ENCODE data around the gene FBN1.

FBN1 gene

DNA sequence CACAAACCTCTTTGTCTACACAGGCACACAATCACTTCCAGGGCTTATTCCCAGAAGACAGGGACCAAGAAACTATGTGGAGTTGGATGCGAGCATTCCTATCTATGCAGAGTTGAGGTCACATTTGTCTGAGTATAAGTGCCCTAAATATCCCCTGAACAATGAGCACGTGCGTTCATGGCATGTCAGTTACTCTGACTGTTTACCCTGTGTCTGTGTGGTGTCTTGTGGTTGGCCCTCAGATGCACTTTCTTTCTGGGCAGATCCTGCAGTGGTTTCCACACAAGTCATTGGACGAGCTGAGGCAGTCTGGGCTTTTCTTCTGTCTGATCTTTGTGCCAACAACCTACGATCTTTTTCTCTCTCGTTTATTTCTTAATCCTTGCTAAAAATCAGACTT is 134.5 kb downstream of the FBN1 start:
- Histone ChIP-seq H3K4me1 (ENCODE audit: control insufficient read depth in 2 of 2, insufficient read depth in 1 of 2, low read depth in 1 of 2, low read length in 2 of 2) (no peaks in the 10 kb centered on the region), H2AK5ac (ENCODE audit: low read depth, low read length) (no peak overlapping the region), H4K8ac (ENCODE audit: low read depth, low read length) (no peak overlapping the region), H2BK12ac (ENCODE audit: low read length) (no peak overlapping the region), H2AFZ (ENCODE audit: low read length) (no peak overlapping the region), H2BK15ac (ENCODE audit: low read length) (no peak overlapping the region), H3K27me3 (ENCODE audit: control insufficient read depth in 3 of 3, insufficient read depth in 3 of 3, low read depth in 1 of 3, low read length in 3 of 3) (no peaks in the 10 kb centered on the region), H3K23ac (ENCODE audit: low read depth, low read length, poor library complexity) (no peak overlapping the region), H3K27ac (replicated peaks; ENCODE audit: low read length) (no peak overlapping the region), H4K91ac (ENCODE audit: low read depth, low read length, poor library complexity) (no peak overlapping the region), H3K9ac (ENCODE audit: low read depth, low read length, poor library complexity) (no peak overlapping the region), H3K4me3 (ENCODE audit: low read length in 2 of 2) (no peak overlapping the region), H2BK5ac (ENCODE audit: low read length) (no peak overlapping the region), H3K79me1 (ENCODE audit: low read depth, low read length) (no peaks in the 10 kb centered on the region), H3K4me2 (ENCODE audit: insufficient read depth, low read length, poor library complexity, severe bottlenecking) (no peak overlapping the region), H3K18ac (ENCODE audit: low read length) (no peak overlapping the region), H3K36me3 (replicated peaks in 1 of 2; ENCODE audit: control insufficient read depth in 2 of 2, insufficient read depth in 2 of 2, low read length in 2 of 2) (peaks cover 2 to 12% of the 10 kb centered on the region in 2 donors), H3K14ac (ENCODE audit: low read length) (no peak overlapping the region), H3K4ac (ENCODE audit: low read length) (no peak overlapping the region), H2BK120ac (ENCODE audit: low read depth, low read length) (no peak overlapping the region), H3K9me3 (replicated peaks in 1 of 2; ENCODE audit: control insufficient read depth in 2 of 2, insufficient read depth in 1 of 2, low read depth in 1 of 2, low read length in 2 of 2) (no peaks in the 10 kb centered on the region)
- no peak for DNase-seq (ENCODE audit: low spot score)
- 100% methylated on average over 1 of the region's 6 CpGs; no CpG with 5 or more reads in 1 of the 2 donors for WGBS, 2 donors (ENCODE audit: extremely low coverage in 2 of 2, insufficient read length in 2 of 2, insufficient replicate concordance in 1 of 2)

DNA sequence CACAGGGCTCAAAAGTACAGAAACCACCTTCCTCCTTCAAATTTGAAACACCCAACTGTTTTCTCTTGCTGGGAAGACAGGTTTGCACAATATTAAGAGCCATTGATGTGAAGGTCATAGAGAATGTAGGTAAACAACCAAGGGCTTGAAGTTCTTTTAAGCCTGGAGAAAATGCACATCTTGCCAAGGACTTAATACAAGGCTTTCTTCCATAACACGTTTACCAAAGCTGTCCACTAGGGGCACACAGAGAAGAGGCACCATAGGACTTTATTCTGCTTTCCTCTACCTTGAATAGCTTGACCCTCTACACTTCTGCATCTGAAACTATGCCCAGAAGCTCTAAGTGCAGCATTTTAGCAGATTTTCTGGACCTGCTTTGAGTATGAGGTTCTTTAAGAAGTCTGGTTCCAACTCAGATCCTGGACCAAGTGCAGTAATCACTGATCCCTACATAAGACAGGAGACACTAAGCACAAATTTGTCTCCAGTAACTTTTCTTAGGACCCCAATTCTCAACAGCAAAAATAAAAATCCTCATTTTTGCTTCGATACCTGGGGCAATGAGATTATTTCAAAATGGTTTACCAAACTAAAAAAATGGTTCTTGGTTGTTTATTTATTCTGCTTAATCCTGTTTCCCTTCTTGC is 138.0 kb downstream of the FBN1 start:
- no peaks in the 10 kb centered on the region for H3K4me1 ChIP-seq (ENCODE audit: control insufficient read depth in 2 of 2, insufficient read depth in 1 of 2, low read depth in 1 of 2, low read length in 2 of 2)
- H2AK5ac ChIP-seq (ENCODE audit: low read depth, low read length): no peak overlapping the region
- H3K79me1 ChIP-seq (ENCODE audit: low read depth, low read length): no peaks in the 10 kb centered on the region
- no peak overlapping the region for H3K4ac ChIP-seq (ENCODE audit: low read length)
- no peak overlapping the region for H3K23ac ChIP-seq (ENCODE audit: low read depth, low read length, poor library complexity)
- no peak overlapping the region for H4K91ac ChIP-seq (ENCODE audit: low read depth, low read length, poor library complexity)
- H2BK120ac ChIP-seq (ENCODE audit: low read depth, low read length): no peak overlapping the region
- H3K18ac ChIP-seq (ENCODE audit: low read length): no peak overlapping the region
- H2BK5ac ChIP-seq (ENCODE audit: low read length): no peak overlapping the region
- no peak overlapping the region for H2AFZ ChIP-seq (ENCODE audit: low read length)
- no peaks in the 10 kb centered on the region for H3K9me3 ChIP-seq (replicated peaks in 1 of 2; ENCODE audit: control insufficient read depth in 2 of 2, insufficient read depth in 1 of 2, low read depth in 1 of 2, low read length in 2 of 2)
- no peak overlapping the region for H4K8ac ChIP-seq (ENCODE audit: low read depth, low read length)
- H2BK12ac ChIP-seq (ENCODE audit: low read length): no peak overlapping the region
- no peak overlapping the region for H3K9ac ChIP-seq (ENCODE audit: low read depth, low read length, poor library complexity)
- no CpG with 5 or more reads among the region's 2 CpGs for WGBS, 2 donors (ENCODE audit: extremely low coverage in 2 of 2, insufficient read length in 2 of 2, insufficient replicate concordance in 1 of 2)
- H3K27me3 ChIP-seq (ENCODE audit: control insufficient read depth in 3 of 3, insufficient read depth in 3 of 3, low read depth in 1 of 3, low read length in 3 of 3): no peaks in the 10 kb centered on the region
- peaks cover 5 to 12% of the 10 kb centered on the region in 2 donors for H3K36me3 ChIP-seq (replicated peaks in 1 of 2; ENCODE audit: control insufficient read depth in 2 of 2, insufficient read depth in 2 of 2, low read length in 2 of 2)
- H3K27ac ChIP-seq (replicated peaks; ENCODE audit: low read length): no peak overlapping the region
- H3K4me3 ChIP-seq (ENCODE audit: low read length in 2 of 2): no peak overlapping the region
- peak; percentile 37 for DNase-seq (ENCODE audit: low spot score)
- H3K4me2 ChIP-seq (ENCODE audit: insufficient read depth, low read length, poor library complexity, severe bottlenecking): no peak overlapping the region
- no peak overlapping the region for H2BK15ac ChIP-seq (ENCODE audit: low read length)
- no peak overlapping the region for H3K14ac ChIP-seq (ENCODE audit: low read length)

DNA sequence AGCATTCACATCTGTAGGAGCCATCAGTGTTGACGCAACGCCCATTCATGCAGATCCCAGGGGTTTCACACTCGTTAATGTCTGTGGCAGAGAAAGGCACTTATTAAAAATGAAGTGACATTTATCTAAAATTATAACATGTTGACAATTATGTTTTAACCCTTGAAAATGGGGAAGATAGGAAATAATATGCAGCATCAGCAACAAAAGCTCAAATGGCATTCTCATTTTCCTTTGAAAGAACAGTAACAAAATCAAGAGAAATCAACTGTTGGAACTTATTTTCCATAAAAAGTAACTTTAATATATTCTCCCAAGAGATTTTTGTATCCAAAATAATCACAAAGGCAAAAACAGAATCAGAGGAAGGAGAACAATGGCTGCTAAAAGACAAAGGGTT is 140.4 kb downstream of the FBN1 start:
- Histone ChIP-seq H3K14ac (ENCODE audit: low read length) (no peak overlapping the region), H2AK5ac (ENCODE audit: low read depth, low read length) (no peak overlapping the region), H2BK120ac (ENCODE audit: low read depth, low read length) (no peak overlapping the region), H2BK15ac (ENCODE audit: low read length) (no peak overlapping the region), H3K4ac (ENCODE audit: low read length) (no peak overlapping the region), H2BK5ac (ENCODE audit: low read length) (no peak overlapping the region), H3K9ac (ENCODE audit: low read depth, low read length, poor library complexity) (no peak overlapping the region), H3K4me3 (ENCODE audit: low read length in 2 of 2) (no peak overlapping the region), H3K27me3 (ENCODE audit: control insufficient read depth in 3 of 3, insufficient read depth in 3 of 3, low read depth in 1 of 3, low read length in 3 of 3) (no peaks in the 10 kb centered on the region), H4K91ac (ENCODE audit: low read depth, low read length, poor library complexity) (no peak overlapping the region), H2AFZ (ENCODE audit: low read length) (no peak overlapping the region), H2BK12ac (ENCODE audit: low read length) (no peak overlapping the region), H3K18ac (ENCODE audit: low read length) (no peak overlapping the region), H3K9me3 (replicated peaks in 1 of 2; ENCODE audit: control insufficient read depth in 2 of 2, insufficient read depth in 1 of 2, low read depth in 1 of 2, low read length in 2 of 2) (no peaks in the 10 kb centered on the region), H3K27ac (replicated peaks; ENCODE audit: low read length) (no peak overlapping the region), H3K4me2 (ENCODE audit: insufficient read depth, low read length, poor library complexity, severe bottlenecking) (no peak overlapping the region), H3K79me1 (ENCODE audit: low read depth, low read length) (no peaks in the 10 kb centered on the region), H4K8ac (ENCODE audit: low read depth, low read length) (no peak overlapping the region), H3K23ac (ENCODE audit: low read depth, low read length, poor library complexity) (no peak overlapping the region), H3K4me1 (ENCODE audit: control insufficient read depth in 2 of 2, insufficient read depth in 1 of 2, low read depth in 1 of 2, low read length in 2 of 2) (no peaks in the 10 kb centered on the region), H3K36me3 (replicated peaks in 1 of 2; ENCODE audit: control insufficient read depth in 2 of 2, insufficient read depth in 2 of 2, low read length in 2 of 2) (peaks cover 5 to 23% of the 10 kb centered on the region in 2 donors)
- WGBS, 2 donors (ENCODE audit: extremely low coverage in 2 of 2, insufficient read length in 2 of 2, insufficient replicate concordance in 1 of 2): no CpG with 5 or more reads among the region's 3 CpGs
- no peak for DNase-seq (ENCODE audit: low spot score)

DNA sequence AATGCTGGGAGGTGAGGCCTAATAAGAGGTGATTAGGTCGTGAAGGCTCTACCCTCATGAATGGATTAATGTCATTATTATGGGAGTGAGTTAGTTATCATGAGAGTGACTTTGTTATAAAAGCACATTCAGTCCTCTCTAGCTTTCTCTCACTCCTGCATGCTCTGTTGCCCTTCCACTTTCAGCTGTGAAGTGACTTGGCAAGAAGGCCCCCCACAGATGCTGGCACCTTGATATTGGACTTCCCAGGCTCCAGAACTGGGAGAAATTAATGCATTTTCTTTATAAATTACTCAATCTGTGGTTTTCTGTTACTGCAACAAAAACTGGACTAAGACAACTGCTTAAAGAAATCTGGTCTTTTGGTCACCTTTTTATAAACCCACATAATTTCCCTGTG is 144.3 kb downstream of the FBN1 start:
- Histone ChIP-seq H3K27ac (replicated peaks; ENCODE audit: low read length) (no peak overlapping the region), H2AFZ (ENCODE audit: low read length) (no peak overlapping the region), H3K9me3 (replicated peaks in 1 of 2; ENCODE audit: control insufficient read depth in 2 of 2, insufficient read depth in 1 of 2, low read depth in 1 of 2, low read length in 2 of 2) (no peaks in the 10 kb centered on the region), H3K4ac (ENCODE audit: low read length) (no peak overlapping the region), H3K4me1 (ENCODE audit: control insufficient read depth in 2 of 2, insufficient read depth in 1 of 2, low read depth in 1 of 2, low read length in 2 of 2) (no peaks in the 10 kb centered on the region), H3K36me3 (replicated peaks in 1 of 2; ENCODE audit: control insufficient read depth in 2 of 2, insufficient read depth in 2 of 2, low read length in 2 of 2) (peaks cover 3 to 26% of the 10 kb centered on the region in 2 donors), H2BK15ac (ENCODE audit: low read length) (no peak overlapping the region), H3K4me2 (ENCODE audit: insufficient read depth, low read length, poor library complexity, severe bottlenecking) (no peak overlapping the region), H3K23ac (ENCODE audit: low read depth, low read length, poor library complexity) (no peak overlapping the region), H2BK120ac (ENCODE audit: low read depth, low read length) (no peak overlapping the region), H3K27me3 (ENCODE audit: control insufficient read depth in 3 of 3, insufficient read depth in 3 of 3, low read depth in 1 of 3, low read length in 3 of 3) (no peaks in the 10 kb centered on the region), H2BK5ac (ENCODE audit: low read length) (no peak overlapping the region), H2BK12ac (ENCODE audit: low read length) (no peak overlapping the region), H4K91ac (ENCODE audit: low read depth, low read length, poor library complexity) (no peak overlapping the region), H3K4me3 (ENCODE audit: low read length in 2 of 2) (no peak overlapping the region), H3K18ac (ENCODE audit: low read length) (no peak overlapping the region), H2AK5ac (ENCODE audit: low read depth, low read length) (no peak overlapping the region), H3K79me1 (ENCODE audit: low read depth, low read length) (no peaks in the 10 kb centered on the region), H3K14ac (ENCODE audit: low read length) (no peak overlapping the region), H3K9ac (ENCODE audit: low read depth, low read length, poor library complexity) (no peak overlapping the region), H4K8ac (ENCODE audit: low read depth, low read length) (no peak overlapping the region)
- DNase-seq (ENCODE audit: low spot score): no peak
- no CpG with 5 or more reads among the region's 1 CpG for WGBS, 2 donors (ENCODE audit: extremely low coverage in 2 of 2, insufficient read length in 2 of 2, insufficient replicate concordance in 1 of 2)
